ENCODE measurements around the gene GZMA. TPM values are rescaled to one million over a fixed set of nuclear protein-coding genes. Genes with fewer than 3 reads are reported as not detected.
"Not testable (repeated sequence)": the region's sequence is repeated elsewhere in the genome, so short reads cannot be mapped to it uniquely, and the experiment has no call there.

GZMA gene
- total RNA-seq, 6 donors from 2014 or later, result 0.67 to 6.5 (median 5.0) TPM

- Histone ChIP-seq H3K4me3 (no peak overlapping the region), H3K4me1 (peaks cover 0 to 5% (median 0%) of the 10 kb centered on the region in 4 donors), H3K9me3 (no peaks in the 10 kb centered on the region), H3K36me3 (no peaks in the 10 kb centered on the region), H3K27me3 (no peaks in the 10 kb centered on the region), H3K27ac (peak overlapping the region in 1 of 4 donors; percentile 52)
- WGBS, 2 donors, result 52 to 62% methylated on average over 3 to 6 of the region's 6 CpGs
- no peak for DNase-seq
- no peak for ATAC-seq (ENCODE audit: low FRiP score in 2 of 2)
- TF ChIP-seq CTCF (IDR thresholded peaks at IDR 0.05), result no peak
- no peak for TF ChIP-seq POLR2AphosphoS5 (IDR thresholded peaks at IDR 0.05)
- peak in 1 of 4 donors; percentile 27 for TF ChIP-seq POLR2A (IDR thresholded peaks at IDR 0.05)
These were observed 5.6 kb upstream of the GZMA start for GRCh38 chr5:55096861-55097260.

GRCh38 chr5:55101148-55101547 lies 1.3 kb upstream of the GZMA start:
- H3K4me3 ChIP-seq; H3K36me3 ChIP-seq; H3K9me3 ChIP-seq; ATAC-seq (ENCODE audit: low FRiP score in 2 of 2); H3K27ac ChIP-seq; H3K27me3 ChIP-seq; H3K4me1 ChIP-seq; DNase-seq: not testable (repeated sequence)

GRCh38 chr5:55101556-55102276 lies 730 bp upstream of the GZMA start:
- H3K9me3 ChIP-seq, result no peaks in the 10 kb centered on the region
- no peaks in the 10 kb centered on the region for H3K27me3 ChIP-seq
- DNase-seq (no peak), ATAC-seq (ENCODE audit: low FRiP score in 2 of 2) (no peak)
- no peak overlapping the region for H3K4me3 ChIP-seq
- TF ChIP-seq EP300 (IDR thresholded peaks at IDR 0.05) (no peak), POLR2AphosphoS5 (IDR thresholded peaks at IDR 0.05) (no peak), CTCF (IDR thresholded peaks at IDR 0.05) (no peak), POLR2A (IDR thresholded peaks at IDR 0.05) (no peak)
- H3K4me1 ChIP-seq, result peaks cover 0 to 2% (median 0%) of the 10 kb centered on the region in 4 donors
- 39 to 46% methylated on average over 5 of the region's 5 CpGs for WGBS, 2 donors
- H3K27ac ChIP-seq, result no peak overlapping the region
- no peaks in the 10 kb centered on the region for H3K36me3 ChIP-seq

GRCh38 chr5:55104036-55104772 lies 1.8 kb downstream of the GZMA start:
- Histone ChIP-seq H3K27me3 (no peaks in the 10 kb centered on the region), H3K36me3 (no peaks in the 10 kb centered on the region), H3K9me3 (no peaks in the 10 kb centered on the region), H3K27ac (no peak overlapping the region), H3K4me3 (peak overlapping the region in 2 of 4 donors; percentile 8 to 30), H3K4me1 (no peaks in the 10 kb centered on the region)
- DNase-seq, result no peak
- no peak for ATAC-seq (ENCODE audit: low FRiP score in 2 of 2)
- WGBS, 2 donors, result 76 to 82% methylated on average over 2 of the region's 2 CpGs
- TF ChIP-seq EP300 (IDR thresholded peaks at IDR 0.05) (no peak), POLR2AphosphoS5 (IDR thresholded peaks at IDR 0.05) (no peak), CTCF (IDR thresholded peaks at IDR 0.05) (no peak), POLR2A (IDR thresholded peaks at IDR 0.05) (no peak)

GRCh38 chr5:55104946-55105701 lies 2.7 kb downstream of the GZMA start:
- no peak for ATAC-seq (ENCODE audit: low FRiP score in 2 of 2)
- Histone ChIP-seq H3K36me3 (no peaks in the 10 kb centered on the region), H3K27me3 (no peaks in the 10 kb centered on the region), H3K9me3 (no peaks in the 10 kb centered on the region), H3K4me1 (no peaks in the 10 kb centered on the region), H3K4me3 (peak overlapping the region in 1 of 4 donors; percentile 30), H3K27ac (no peak overlapping the region)
- TF ChIP-seq EP300 (IDR thresholded peaks at IDR 0.05) (no peak), POLR2A (IDR thresholded peaks at IDR 0.05) (no peak), CTCF (IDR thresholded peaks at IDR 0.05) (no peak), POLR2AphosphoS5 (IDR thresholded peaks at IDR 0.05) (no peak)
- no peak for DNase-seq
- WGBS, 2 donors, result 70 to 71% methylated on average over 5 of the region's 5 CpGs

GRCh38 chr5:55105976-55106375 lies 3.5 kb downstream of the GZMA start:
- DNase-seq; H3K4me3 ChIP-seq; H3K4me1 ChIP-seq; H3K36me3 ChIP-seq; H3K27ac ChIP-seq; ATAC-seq (ENCODE audit: low FRiP score in 2 of 2); H3K9me3 ChIP-seq; H3K27me3 ChIP-seq: not testable (repeated sequence)
